K562 (cell line): ENCODE measurements around the gene ASXL2. TPM values are rescaled to one million over a fixed set of nuclear protein-coding genes. Genes with fewer than 3 reads are reported as not detected.

Experiments used
- ATAC-seq: fragments of 200-7000 bp; cut with Tn5 transposase; 3 replicates; pipeline ENCODE4 v1.9.1; 2020; ENCODE audit warnings: moderate library complexity
- BruUV-seq: library from RNA; stranded (reverse); fragments of 400-500 nt; replicated peaks from 2 replicates; lab custom pipeline; 2021; lab: Mats Ljungman, UMichigan
- CTCF ChIA-PET: fragments of 300-600 bp; formaldehyde crosslinking; extraction: SDS; loops from one replicate; lab custom pipeline; 2021; ENCODE audit warnings: low intra/inter-chr PET ratio; lab: Yijun Ruan, JAX
- POLR2A ChIA-PET: fragments of 300-600, 350-650 bp; sonication (Branson Sonifier 250); formaldehyde crosslinking; extraction: SDS; loops from one replicate; lab custom pipeline; 2021; ENCODE audit warnings: antibody characterized with exemption, inconsistent platforms; lab: Yijun Ruan, JAX
- DNase-seq, 4 experiments: peaks; one replicate each; pipeline versions ENCODE4 v3.0.0 to v3.0.0-alpha.2; 2011 to 2018; ENCODE audit warnings: low spot score in 3 of 4, mixed read lengths in 3 of 4; ENCODE audit errors: extremely low read depth in 1 of 4
- FAIRE-seq: peaks from 2 replicates; lab custom pipeline; 2011; peaks lifted over from hg19 to GRCh38; lab: Jason Lieb, UNC
- H2AFZ ChIP-seq: 2 replicates; pipeline ENCODE4 v1.6.0; 2011; ENCODE audit warnings: low read depth, low read length, control low read depth, inconsistent platforms
- H3K27ac ChIP-seq: fragments of 200-600 bp; 3 replicates; pipeline ENCODE4 v1.8.0; 2011; ENCODE audit warnings: low read depth, mild to moderate bottlenecking, control low read depth, inconsistent platforms, low read length, moderate library complexity, mixed read lengths; ENCODE audit errors: extremely low read depth
- H3K27me3 ChIP-seq, 2 experiments: fragments of 300-600 bp in 1 of 2; 2 replicates in 1 of 2; 3 replicates in 1 of 2; pipeline versions ENCODE4 v1.6.0 to v1.8.0; 2011; ENCODE audit warnings: inconsistent platforms in 2 of 2, low read length in 2 of 2, mild to moderate bottlenecking in 1 of 2, mixed read lengths in 1 of 2, moderate library complexity in 1 of 2; ENCODE audit not compliant: control insufficient read depth in 2 of 2, insufficient read depth in 2 of 2
- H3K36me3 ChIP-seq: fragments of 300-600 bp; 3 replicates; pipeline ENCODE4 v1.8.0; 2011; ENCODE audit warnings: mild to moderate bottlenecking, low read length, inconsistent platforms; ENCODE audit not compliant: control insufficient read depth, insufficient read depth
- H3K4me1 ChIP-seq, 2 experiments: fragments of 200-600 bp in 1 of 2; replicated peaks in 1 of 2; 2 replicates in 1 of 2; 3 replicates in 1 of 2; pipeline versions ENCODE4 v1.5.1 to v1.8.0; 2011; ENCODE audit warnings: inconsistent platforms in 2 of 2, low read length in 2 of 2, mild to moderate bottlenecking in 1 of 2, mixed read lengths in 1 of 2, moderate library complexity in 1 of 2; ENCODE audit not compliant: control insufficient read depth in 2 of 2, insufficient read depth in 2 of 2
- H3K4me2 ChIP-seq: 2 replicates; pipeline ENCODE4 v1.6.1; 2011; ENCODE audit warnings: low read length, control low read depth, inconsistent platforms, mixed read lengths; ENCODE audit not compliant: insufficient read depth
- H3K4me3 ChIP-seq: fragments of 200-600 bp; sonication (generic), shearing (Covaris generic); 2 replicates; pipeline ENCODE4 v1.5.1; 2016; ENCODE audit warnings: control low read depth, inconsistent platforms
- H3K79me2 ChIP-seq: fragments of 200-600 bp; 3 replicates; pipeline ENCODE4 v1.8.0; 2011; ENCODE audit warnings: low read length, inconsistent platforms; ENCODE audit not compliant: control insufficient read depth, insufficient read depth
- H3K9ac ChIP-seq, 2 experiments: 2 replicates each; pipeline versions ENCODE4 v1.6.0 to v1.6.1; 2011; ENCODE audit warnings: low read depth in 2 of 2, low read length in 2 of 2, control low read depth in 1 of 2, inconsistent platforms in 1 of 2, mild to moderate bottlenecking in 1 of 2, mixed read lengths in 1 of 2; ENCODE audit not compliant: insufficient read depth in 1 of 2
- H3K9me1 ChIP-seq: one replicate; pipeline ENCODE4 v1.6.0; 2011; ENCODE audit warnings: inconsistent platforms, mild to moderate bottlenecking, low read length, moderate library complexity; ENCODE audit not compliant: control insufficient read depth, insufficient read depth
- H3K9me3 ChIP-seq: replicated peaks from 2 replicates; pipeline ENCODE4 v1.5.1; 2011; ENCODE audit warnings: low read depth, low read length, inconsistent platforms; ENCODE audit not compliant: control insufficient read depth, insufficient read depth
- H4K20me1 ChIP-seq: replicated peaks from 2 replicates; pipeline ENCODE4 v1.6.1; 2011; ENCODE audit warnings: low read length, inconsistent platforms, mixed read lengths; ENCODE audit not compliant: control insufficient read depth, insufficient read depth
- ATF4 ChIP-seq: fragments of 450-650 bp; formaldehyde crosslinking; IDR thresholded peaks from 2 replicates; pipeline ENCODE4 v1.4.0; 2022; ENCODE audit warnings: mild to moderate bottlenecking, moderate library complexity
- CBFA2T3 ChIP-seq: fragments of 450-650 bp; IDR thresholded peaks from 2 replicates; pipeline ENCODE4 v1.6.1; 2017
- ELK1 ChIP-seq: sonication (generic); formaldehyde crosslinking; IDR thresholded peaks from 2 replicates; pipeline ENCODE4 v1.8.1; 2022; ENCODE audit warnings: missing genetic modification reagents
- HSF4 ChIP-seq: fragments of 250-450 bp; sonication (Bioruptor Pico); IDR thresholded peaks from 2 replicates; pipeline ENCODE4 v2.1.2; 2022; ENCODE audit warnings: mild to moderate bottlenecking, moderate library complexity, borderline replicate concordance
- NFIC ChIP-seq: fragments of 450-650 bp; IDR thresholded peaks from 2 replicates; pipeline ENCODE4 v1.6.1; 2017; ENCODE audit warnings: mild to moderate bottlenecking, inconsistent platforms
- NR2C1 ChIP-seq, 2 experiments: fragments of 450-650 bp; IDR thresholded peaks; 2 replicates each; pipeline ENCODE4 v1.6.1; 2017; ENCODE audit warnings: mild to moderate bottlenecking in 2 of 2, antibody characterized with exemption in 1 of 2, inconsistent platforms in 1 of 2, missing compliant biosample characterization in 1 of 2, missing genetic modification characterization in 1 of 2
- OTX1 ChIP-seq: fragments of 450-650 bp; formaldehyde crosslinking; IDR thresholded peaks from 2 replicates; pipeline ENCODE4 v1.4.0; 2022; ENCODE audit warnings: mild to moderate bottlenecking
- PCBP1 ChIP-seq: fragments of 200-400 bp; formaldehyde crosslinking; IDR thresholded peaks from 2 replicates; pipeline ENCODE4 v1.6.1; 2018; ENCODE audit warnings: mild to moderate bottlenecking, low read depth, low read length; ENCODE audit not compliant: poor library complexity, severe bottlenecking
- PURB ChIP-seq: sonication (generic); formaldehyde crosslinking; IDR thresholded peaks from 2 replicates; pipeline ENCODE4 v1.9.0; 2021; ENCODE audit warnings: low read depth, mild to moderate bottlenecking, missing genetic modification reagents
- RBM25 ChIP-seq: fragments of 200-400 bp; formaldehyde crosslinking; IDR thresholded peaks from 2 replicates; pipeline ENCODE4 v1.6.1; 2018; ENCODE audit warnings: low read length, low read depth, moderate library complexity; ENCODE audit not compliant: severe bottlenecking
- SMARCA5 ChIP-seq: fragments of 450-650 bp; IDR thresholded peaks from 2 replicates; pipeline ENCODE4 v1.6.1; 2016
- XRCC3 ChIP-seq: fragments of 450-650 bp; IDR thresholded peaks from 2 replicates; pipeline ENCODE4 v1.6.1; 2017; ENCODE audit warnings: mild to moderate bottlenecking, moderate library complexity
- ZC3H4 ChIP-seq: sonication (generic); formaldehyde crosslinking; IDR thresholded peaks from 2 replicates; pipeline ENCODE4 v1.9.0; 2021; ENCODE audit warnings: missing genetic modification reagents, borderline replicate concordance
- ZNF224 ChIP-seq: sonication (generic); formaldehyde crosslinking; IDR thresholded peaks from 2 replicates; pipeline ENCODE4 v1.8.0; 2022; ENCODE audit warnings: mild to moderate bottlenecking, missing genetic modification reagents
- ZNF239 ChIP-seq: fragments of 250-450 bp; sonication (Bioruptor Pico); IDR thresholded peaks from 2 replicates; pipeline ENCODE4 v1.4.0; 2020; ENCODE audit warnings: mild to moderate bottlenecking
- ZNF551 ChIP-seq: fragments of 250-450 bp; sonication (Bioruptor Pico); IDR thresholded peaks from 2 replicates; pipeline ENCODE4 v1.5.0; 2021; ENCODE audit warnings: mild to moderate bottlenecking, moderate library complexity
- ZNF785 ChIP-seq: fragments of 250-450 bp; sonication (Bioruptor Pico); IDR thresholded peaks from 2 replicates; pipeline ENCODE4 v1.4.0; 2020; ENCODE audit warnings: mild to moderate bottlenecking
- WGBS: fragments of 100-300 bp; shearing (Covaris generic); methylation state at CpG from one replicate; pipeline ENCODE4 v1.1.6; 2016; ENCODE audit warnings: low coverage, mixed read lengths; ENCODE audit not compliant: insufficient coverage; ENCODE audit errors: missing lambda C conversion rate; 5-methylcytosine and 5-hydroxymethylcytosine counted together
- in situ Hi-C: fragments of 300-500 bp; cut with MboI; formaldehyde crosslinking; loops from 4 replicates; pipeline ENCODE4 v1.15.0; 2018; ENCODE audit warnings: inconsistent platforms, mixed read lengths
- intact Hi-C: fragments of 100-400 bp; cut with micrococcal nuclease; formaldehyde crosslinking; loops from 2 replicates; pipeline ENCODE4 v1.14.2; 2022
- polyA plus RNA-seq, 8 experiments: library from polyadenylated mRNA; depleted of rRNA in 4 of 8; stranded (reverse) in 5 of 8; unstranded in 3 of 8; fragments of >200 nt; fragmentation: Nextera tagmentation in 2 of 8; fragmentation: Illumina TruSeq in 1 of 8; extraction: Ambion mirVana in 2 of 8; extraction: Trizol in 1 of 8; gene quantifications; 2 replicates each; pipeline versions ENCODE4 v1.2.1 to v1.2.3, GENCODE V29; 2011 to 2014; ENCODE audit warnings: inconsistent platforms in 1 of 8, missing spikeins in 1 of 8
- total RNA-seq, 7 experiments: library from RNA; depleted of rRNA in 6 of 7; stranded (reverse); fragments of >200 nt in 6 of 7; fragmentation: Illumina TruSeq in 2 of 7; extraction: Trizol in 2 of 7; gene quantifications; 2 replicates each; pipeline versions ENCODE4 v1.2.1 to v1.2.3, GENCODE V29; 2011 to 2021; ENCODE audit warnings: low replicate concordance in 1 of 7
- TF ChIP-seq, protein P1 (sequence below): sonication (generic); formaldehyde crosslinking; IDR thresholded peaks from 2 replicates; pipeline ENCODE4 v1.8.0; 2022; ENCODE audit warnings: missing genetic modification reagents, mild to moderate bottlenecking, borderline replicate concordance
- TF ChIP-seq, protein P2 (sequence below): sonication (generic); formaldehyde crosslinking; IDR thresholded peaks from 2 replicates; pipeline ENCODE4 v1.8.1; 2023; ENCODE audit warnings: mild to moderate bottlenecking, missing genetic modification reagents, moderate library complexity

The ASXL2 gene
- total and polyA plus RNA-seq, 9 of the 15 experiments (the other 6 are each of a cell fraction or from before 2014, with no cell fraction given), result 2.2 to 25.9 (median 9.0) TPM

DNA sequence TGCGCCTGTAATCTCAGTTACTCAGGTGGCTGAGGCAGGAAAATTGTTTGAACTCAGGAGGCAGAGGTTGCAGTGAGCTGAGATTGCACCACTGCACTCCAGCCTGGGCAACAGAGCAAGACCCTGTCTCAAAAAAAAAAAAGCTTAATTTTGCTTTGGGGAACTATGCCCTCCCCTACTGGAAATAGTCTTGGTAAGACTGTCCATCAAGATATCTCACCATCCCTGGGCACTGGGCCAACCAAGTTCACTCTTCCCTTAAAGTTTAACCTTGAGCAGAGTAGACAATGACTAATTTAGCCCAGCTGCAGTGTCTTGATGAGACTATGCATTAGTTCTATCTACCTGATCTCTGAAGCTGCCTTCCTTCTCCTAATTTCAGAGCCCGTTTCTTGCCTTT is 44.7 kb downstream of the ASXL2 start:
- Histone ChIP-seq H3K9me1 (no peaks in the 10 kb centered on the region), H3K4me3 (no peak overlapping the region), H3K27ac (no peak overlapping the region; the same call in 2 of the 3 replicates), H3K4me2 (no peak overlapping the region), H3K36me3 (peaks cover 18% of the 10 kb centered on the region; the same call in 2 of the 3 replicates), H3K79me2 (peaks cover 35% of the 10 kb centered on the region), H4K20me1 (no peaks in the 10 kb centered on the region), H3K9ac (no peak overlapping the region), H3K4me1 (peaks cover 0 to 4% of the 10 kb centered on the region in 2 experiments; a peak in 2 of 5 replicates), H3K27me3 (no peaks in the 10 kb centered on the region), H2AFZ (no peak overlapping the region), H3K9me3 (no peaks in the 10 kb centered on the region)
- no TSS peak for BruUV-seq
- POLR2A ChIA-PET, result interaction anchor here (0.7 kb wide), 1 partner anchor 69 kb away, joined by 3 read pairs; no protein-coding TSS in a partner anchor
- intact Hi-C loops, result no loop called here
- ATAC-seq (peak; percentile 90), DNase-seq (peak in 3 of 4 experiments; percentile 25 to 76 (median 40)), FAIRE-seq (peak; percentile 44)
- CTCF ChIA-PET, result no interaction called here
- 50% methylated on average over 2 of the region's 2 CpGs for WGBS
- in situ Hi-C loops, result no loop called here
- TF ChIP-seq NR2C1 (IDR thresholded peaks at IDR 0.05), result no peak
- no peak for TF ChIP-seq NR2C1 (tag; IDR thresholded peaks at IDR 0.05)
- no peak for TF ChIP-seq ATF4 (CRISPR knock-in tag)
- no peak for TF ChIP-seq PURB (CRISPR knock-in tag)
- TF ChIP-seq NFIC, result peak; percentile 95
- TF ChIP-seq ZNF785 (CRISPR knock-in tag), result no peak
- TF ChIP-seq CBFA2T3, result peak; percentile 57
- TF ChIP-seq, protein P1, sequence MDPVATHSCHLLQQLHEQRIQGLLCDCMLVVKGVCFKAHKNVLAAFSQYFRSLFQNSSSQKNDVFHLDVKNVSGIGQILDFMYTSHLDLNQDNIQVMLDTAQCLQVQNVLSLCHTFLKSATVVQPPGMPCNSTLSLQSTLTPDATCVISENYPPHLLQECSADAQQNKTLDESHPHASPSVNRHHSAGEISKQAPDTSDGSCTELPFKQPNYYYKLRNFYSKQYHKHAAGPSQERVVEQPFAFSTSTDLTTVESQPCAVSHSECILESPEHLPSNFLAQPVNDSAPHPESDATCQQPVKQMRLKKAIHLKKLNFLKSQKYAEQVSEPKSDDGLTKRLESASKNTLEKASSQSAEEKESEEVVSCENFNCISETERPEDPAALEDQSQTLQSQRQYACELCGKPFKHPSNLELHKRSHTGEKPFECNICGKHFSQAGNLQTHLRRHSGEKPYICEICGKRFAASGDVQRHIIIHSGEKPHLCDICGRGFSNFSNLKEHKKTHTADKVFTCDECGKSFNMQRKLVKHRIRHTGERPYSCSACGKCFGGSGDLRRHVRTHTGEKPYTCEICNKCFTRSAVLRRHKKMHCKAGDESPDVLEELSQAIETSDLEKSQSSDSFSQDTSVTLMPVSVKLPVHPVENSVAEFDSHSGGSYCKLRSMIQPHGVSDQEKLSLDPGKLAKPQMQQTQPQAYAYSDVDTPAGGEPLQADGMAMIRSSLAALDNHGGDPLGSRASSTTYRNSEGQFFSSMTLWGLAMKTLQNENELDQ (CRISPR knock-in tag), result no peak
- TF ChIP-seq ELK1 (CRISPR knock-in tag), result no peak
- TF ChIP-seq, protein P2, sequence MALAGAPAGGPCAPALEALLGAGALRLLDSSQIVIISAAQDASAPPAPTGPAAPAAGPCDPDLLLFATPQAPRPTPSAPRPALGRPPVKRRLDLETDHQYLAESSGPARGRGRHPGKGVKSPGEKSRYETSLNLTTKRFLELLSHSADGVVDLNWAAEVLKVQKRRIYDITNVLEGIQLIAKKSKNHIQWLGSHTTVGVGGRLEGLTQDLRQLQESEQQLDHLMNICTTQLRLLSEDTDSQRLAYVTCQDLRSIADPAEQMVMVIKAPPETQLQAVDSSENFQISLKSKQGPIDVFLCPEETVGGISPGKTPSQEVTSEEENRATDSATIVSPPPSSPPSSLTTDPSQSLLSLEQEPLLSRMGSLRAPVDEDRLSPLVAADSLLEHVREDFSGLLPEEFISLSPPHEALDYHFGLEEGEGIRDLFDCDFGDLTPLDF (CRISPR knock-in tag), result no peak
- peak; percentile 59 for TF ChIP-seq RBM25
- no peak for TF ChIP-seq ZNF551 (CRISPR knock-in tag)
- TF ChIP-seq PCBP1, result no peak
- TF ChIP-seq HSF4 (CRISPR knock-in tag), result no peak
- no peak for TF ChIP-seq ZNF224 (CRISPR knock-in tag)
- TF ChIP-seq SMARCA5, result no peak
- no peak for TF ChIP-seq OTX1 (CRISPR knock-in tag)
- TF ChIP-seq XRCC3, result no peak
- no peak for TF ChIP-seq ZC3H4 (CRISPR knock-in tag)
- TF ChIP-seq ZNF239 (CRISPR knock-in tag), result no peak
